Measurements from ENCODE around the gene ZC2HC1C.

- TF ChIP-seq CTCF (IDR thresholded peaks at IDR 0.05) (no peak), POLR2A (IDR thresholded peaks at IDR 0.05) (no peak)
Measured at GRCh38 chr14:75048101-75048500, 21.3 kb upstream of the ZC2HC1C start.
